ENCODE measurements around the gene MRPS5.

MRPS5 gene

GRCh38 chr2:95121407-95122196 lies at the start of gene MRPS5:
TSS of gene MRPS5 (minus strand) at chr2:95121808. CDS start at chr2:95121791, 17 bp downstream.
- TF ChIP-seq GATA3 (IDR thresholded peaks at IDR 0.05; ENCODE audit: low read depth, low read length) (no peak), GATA2 (IDR thresholded peaks at IDR 0.05; ENCODE audit: low read depth, low read length) (no peak)

GRCh38 chr2:95166065-95166763 lies 44.6 kb upstream of the MRPS5 start:
- TF ChIP-seq GATA3 (IDR thresholded peaks at IDR 0.05; ENCODE audit: low read depth, low read length) (no peak), GATA2 (IDR thresholded peaks at IDR 0.05; ENCODE audit: low read depth, low read length) (no peak)

GRCh38 chr2:95165371-95166064 lies 43.9 kb upstream of the MRPS5 start, which contains the start of gene ZNF2:
TSS of gene ZNF2 (plus strand) at chr2:95165809. CDS start at chr2:95176227, 10,418 bp downstream.
- TF ChIP-seq GATA3 (IDR thresholded peaks at IDR 0.05; ENCODE audit: low read depth, low read length): no peak
- TF ChIP-seq GATA2 (IDR thresholded peaks at IDR 0.05; ENCODE audit: low read depth, low read length): no peak

GRCh38 chr2:95165030-95165370 lies 43.4 kb upstream of the MRPS5 start:
- TF ChIP-seq GATA2 (IDR thresholded peaks at IDR 0.05; ENCODE audit: low read depth, low read length): no peak
- TF ChIP-seq GATA3 (IDR thresholded peaks at IDR 0.05; ENCODE audit: low read depth, low read length): no peak

- no peak for TF ChIP-seq GATA2 (IDR thresholded peaks at IDR 0.05; ENCODE audit: low read depth, low read length)
- TF ChIP-seq GATA3 (IDR thresholded peaks at IDR 0.05; ENCODE audit: low read depth, low read length): no peak
These were observed 38.3 kb upstream of the MRPS5 start, which contains the start of gene ZNF514 for GRCh38 chr2:95159690-95160449. TSS of gene ZNF514 (minus strand) at chr2:95159848. CDS start at chr2:95153253, 6,595 bp downstream.

GRCh38 chr2:95158891-95159619 lies 37.4 kb upstream of the MRPS5 start:
- no peak for TF ChIP-seq GATA3 (IDR thresholded peaks at IDR 0.05; ENCODE audit: low read depth, low read length)
- TF ChIP-seq GATA2 (IDR thresholded peaks at IDR 0.05; ENCODE audit: low read depth, low read length): no peak

GRCh38 chr2:95158441-95158840 lies 36.8 kb upstream of the MRPS5 start:
- TF ChIP-seq GATA3 (IDR thresholded peaks at IDR 0.05; ENCODE audit: low read depth, low read length) (no peak), GATA2 (IDR thresholded peaks at IDR 0.05; ENCODE audit: low read depth, low read length) (no peak)

- no peak for TF ChIP-seq GATA3 (IDR thresholded peaks at IDR 0.05; ENCODE audit: low read depth, low read length)
- no peak for TF ChIP-seq GATA2 (IDR thresholded peaks at IDR 0.05; ENCODE audit: low read depth, low read length)
These were observed 27.9 kb upstream of the MRPS5 start for GRCh38 chr2:95149397-95149984.

- no peak for TF ChIP-seq GATA2 (IDR thresholded peaks at IDR 0.05; ENCODE audit: low read depth, low read length)
- no peak for TF ChIP-seq GATA3 (IDR thresholded peaks at IDR 0.05; ENCODE audit: low read depth, low read length)
These were observed 22.2 kb upstream of the MRPS5 start for GRCh38 chr2:95143838-95144237.

- TF ChIP-seq GATA3 (IDR thresholded peaks at IDR 0.05; ENCODE audit: low read depth, low read length): no peak
- TF ChIP-seq GATA2 (IDR thresholded peaks at IDR 0.05; ENCODE audit: low read depth, low read length): no peak
These were observed 17.1 kb upstream of the MRPS5 start for GRCh38 chr2:95138702-95139101.

- TF ChIP-seq GATA2 (IDR thresholded peaks at IDR 0.05; ENCODE audit: low read depth, low read length): no peak
- TF ChIP-seq GATA3 (IDR thresholded peaks at IDR 0.05; ENCODE audit: low read depth, low read length): no peak
These were observed 566 bp upstream of the MRPS5 start for GRCh38 chr2:95122197-95122551.

- TF ChIP-seq GATA2 (IDR thresholded peaks at IDR 0.05; ENCODE audit: low read depth, low read length) (no peak), GATA3 (IDR thresholded peaks at IDR 0.05; ENCODE audit: low read depth, low read length) (no peak)
These were observed 558 bp downstream of the MRPS5 start for GRCh38 chr2:95121093-95121406.

- TF ChIP-seq GATA2 (IDR thresholded peaks at IDR 0.05; ENCODE audit: low read depth, low read length) (no peak), GATA3 (IDR thresholded peaks at IDR 0.05; ENCODE audit: low read depth, low read length) (no peak)
These were observed 6.2 kb downstream of the MRPS5 start for GRCh38 chr2:95115418-95115817.

Data from SH-SY5Y (cell line).